Upper lobe of right lung (tissue), 1 donor: ENCODE measurements around the gene EXOC4. TPM values are rescaled to one million over a fixed set of nuclear protein-coding genes. Genes with fewer than 3 reads are reported as not detected.

Experiments
- ATAC-seq: fragments of 200-7000 bp; cut with Tn5 transposase; one replicate; pipeline ENCODE4 v1.9.1; 2020; ENCODE audit warnings: mild to moderate bottlenecking, moderate library complexity
- DNase-seq: peaks from one replicate; pipeline ENCODE4 v3.0.0-alpha.2; 2020
- H3K27ac ChIP-seq: fragments of 200-600 bp; one replicate; pipeline ENCODE4 v1.8.0; 2022
- H3K27me3 ChIP-seq: fragments of 200-600 bp; one replicate; pipeline ENCODE4 v1.8.0; 2022; ENCODE audit warnings: mild to moderate bottlenecking
- H3K36me3 ChIP-seq: fragments of 200-600 bp; one replicate; pipeline ENCODE4 v1.8.0; 2022
- H3K4me1 ChIP-seq: fragments of 200-600 bp; one replicate; pipeline ENCODE4 v1.8.0; 2022
- H3K4me3 ChIP-seq: fragments of 200-600 bp; one replicate; pipeline ENCODE4 v1.8.0; 2022; ENCODE audit warnings: mild to moderate bottlenecking
- H3K9me3 ChIP-seq: fragments of 200-600 bp; one replicate; pipeline ENCODE4 v1.8.0; 2022
- CTCF ChIP-seq: fragments of 200-600 bp; IDR thresholded peaks from one replicate; pipeline ENCODE4 v1.8.0; 2022; ENCODE audit warnings: antibody characterized with exemption
- intact Hi-C: fragments of 100-400 bp; cut with DNase I; formaldehyde crosslinking; loops from one replicate; pipeline ENCODE4 v1.11.0; 2022
- total RNA-seq: library from RNA; stranded (reverse); fragmentation: NEBNext Ultra II Directional; extraction: Animal tissue kit (Norgen Biotek cat#: 25700); gene quantifications from one replicate; pipeline ENCODE4 v1.2.1, GENCODE V29; 2021
- donor health status: DM: no; HTN: yes; CAD: no; lungs with severe emphysema.

The EXOC4 gene
- total RNA-seq, 1 donor from 2014 or later: 73.5 TPM

DNA sequence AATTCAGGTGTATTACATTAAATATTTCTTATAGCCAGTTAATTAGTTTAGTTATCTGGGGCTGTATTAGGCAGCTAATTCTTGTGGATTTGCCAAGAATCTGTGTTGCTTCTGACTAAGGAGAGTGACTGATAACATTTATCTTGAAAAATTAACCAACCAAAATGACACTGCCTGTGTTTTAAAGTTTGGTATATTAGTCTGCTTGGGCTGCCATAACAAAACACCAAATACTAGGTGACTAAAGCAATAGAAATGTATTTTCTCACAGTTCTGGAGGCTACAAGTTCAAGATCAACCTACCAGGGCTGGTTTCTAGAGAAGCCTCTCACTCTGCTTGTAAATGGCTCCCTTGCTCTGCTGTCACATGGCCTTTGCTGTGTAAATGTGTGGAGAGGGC, 12.9 kb downstream of the EXOC4 start:
- Histone ChIP-seq H3K4me3 (no peak overlapping the region), H3K27ac (no peak overlapping the region), H3K4me1 (no peaks in the 10 kb centered on the region), H3K9me3 (no peaks in the 10 kb centered on the region), H3K36me3 (no peaks in the 10 kb centered on the region), H3K27me3 (no peaks in the 10 kb centered on the region)
- ATAC-seq (no peak), DNase-seq (no peak)
- TF ChIP-seq CTCF: no peak
- intact Hi-C loops: no loop called here

DNA sequence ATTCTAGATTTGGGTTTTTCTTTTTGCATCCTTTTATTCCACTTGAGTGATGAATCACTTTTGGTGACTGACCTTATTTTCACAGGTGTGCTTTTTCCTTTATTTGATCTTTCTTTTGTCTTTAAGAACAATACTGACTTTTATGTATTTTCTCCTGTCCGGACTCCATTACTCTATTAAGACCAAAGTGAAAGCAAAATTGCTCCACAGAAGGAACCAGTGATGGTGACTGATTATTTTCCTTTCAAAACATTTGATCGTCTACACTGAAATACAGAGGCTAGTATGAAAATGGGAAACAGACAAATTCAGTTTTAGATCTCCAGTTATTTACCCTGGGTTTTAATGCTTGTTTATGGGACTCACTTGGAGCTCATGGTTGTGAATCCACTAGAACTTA, 15.5 kb downstream of the EXOC4 start:
- no peaks in the 10 kb centered on the region for H3K27me3 ChIP-seq
- H3K4me3 ChIP-seq: no peak overlapping the region
- H3K27ac ChIP-seq: no peak overlapping the region
- TF ChIP-seq CTCF: no peak
- ATAC-seq: no peak
- intact Hi-C loops: no loop called here
- H3K4me1 ChIP-seq: peaks cover 3% of the 10 kb centered on the region
- H3K9me3 ChIP-seq: no peaks in the 10 kb centered on the region
- DNase-seq: no peak
- H3K36me3 ChIP-seq: no peaks in the 10 kb centered on the region

- no peak for ATAC-seq
Observed at GRCh38 chr7:133272336-133272735, 19.5 kb downstream of the EXOC4 start.

DNA sequence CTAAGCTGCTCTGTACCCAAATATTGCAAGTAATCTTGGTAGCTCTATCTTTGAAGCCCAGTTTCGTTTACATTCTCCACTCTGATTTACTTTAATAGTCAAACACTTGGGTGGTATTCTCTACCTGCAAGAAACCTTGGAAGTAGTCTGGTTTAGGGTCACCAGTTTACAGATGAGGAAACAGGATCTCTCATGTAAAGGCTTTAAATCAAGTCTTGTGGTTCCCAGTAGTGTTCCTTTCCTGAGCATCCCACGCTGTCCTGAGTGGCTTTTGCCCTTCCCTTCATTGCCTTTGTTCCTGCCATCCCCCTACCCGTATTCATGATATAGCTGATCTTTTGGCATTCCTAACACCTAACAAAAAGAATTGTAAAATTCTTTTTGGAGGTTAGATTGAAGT, 20.3 kb downstream of the EXOC4 start:
- peaks cover 3% of the 10 kb centered on the region for H3K4me1 ChIP-seq
- ATAC-seq: no peak

More at GRCh38 chr7:133272336-133272735, 19.5 kb downstream of the EXOC4 start:
- Histone ChIP-seq H3K36me3 (peaks cover 19% of the 10 kb centered on the region), H3K4me1 (peaks cover 3% of the 10 kb centered on the region), H3K27ac (no peak overlapping the region), H3K4me3 (no peak overlapping the region), H3K9me3 (no peaks in the 10 kb centered on the region), H3K27me3 (no peaks in the 10 kb centered on the region)
- no peak for DNase-seq
- intact Hi-C loops: no loop called here
- no peak for TF ChIP-seq CTCF

DNA sequence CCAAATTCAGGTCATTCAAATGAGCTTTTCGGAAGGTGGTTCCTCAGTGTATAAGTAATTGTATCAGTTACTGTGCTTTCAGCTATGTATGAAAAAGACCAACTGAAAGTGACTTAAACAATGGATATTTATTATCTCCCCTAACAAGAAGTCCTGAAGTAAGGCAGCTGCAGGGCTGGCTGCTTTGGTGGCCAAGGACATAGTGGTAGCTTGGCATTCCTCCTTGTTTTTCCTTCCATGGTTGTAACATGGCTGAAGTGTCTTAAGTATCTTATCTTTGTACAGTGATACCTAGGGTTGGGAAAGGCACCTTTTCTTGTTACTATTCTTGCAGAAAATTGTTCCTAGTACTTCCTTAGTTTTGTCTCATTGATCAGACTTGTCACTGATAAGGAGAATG, 21.4 kb downstream of the EXOC4 start:
- TF ChIP-seq CTCF: no peak

More for the DNA sequence above, 20.3 kb downstream of the EXOC4 start:
- H3K4me3 ChIP-seq: no peak overlapping the region
- intact Hi-C loops: no loop called here
- DNase-seq: no peak
- H3K27me3 ChIP-seq: no peaks in the 10 kb centered on the region
- H3K27ac ChIP-seq: no peak overlapping the region
- peaks cover 21% of the 10 kb centered on the region for H3K36me3 ChIP-seq
- TF ChIP-seq CTCF: no peak
- H3K9me3 ChIP-seq: no peaks in the 10 kb centered on the region

DNA sequence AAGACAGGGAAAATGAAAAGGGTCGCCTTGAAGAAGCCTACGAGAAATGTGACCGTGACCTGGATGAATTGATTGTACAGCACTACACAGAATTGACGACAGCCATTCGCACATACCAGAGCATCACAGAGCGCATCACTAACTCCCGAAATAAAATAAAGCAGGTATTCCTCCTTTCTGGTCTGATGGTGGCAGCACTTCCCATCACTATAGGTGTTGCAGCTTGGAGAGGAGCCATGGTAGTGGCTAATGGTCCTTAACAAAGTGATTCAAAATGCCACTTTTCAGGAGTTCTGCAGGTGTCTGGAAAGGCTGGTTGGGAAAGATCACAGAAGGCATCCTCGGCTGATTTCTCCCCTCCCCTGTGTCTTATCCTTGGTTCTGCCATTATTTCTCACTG, 22.1 kb downstream of the EXOC4 start:
- intact Hi-C loops: no loop called here
- H3K9me3 ChIP-seq: no peaks in the 10 kb centered on the region
- TF ChIP-seq CTCF: no peak
- DNase-seq (no peak), ATAC-seq (no peak)
- no peak overlapping the region for H3K27ac ChIP-seq
- no peaks in the 10 kb centered on the region for H3K27me3 ChIP-seq
- no peak overlapping the region for H3K4me3 ChIP-seq
- peaks cover 31% of the 10 kb centered on the region for H3K36me3 ChIP-seq
- peaks cover 3% of the 10 kb centered on the region for H3K4me1 ChIP-seq

More for the DNA sequence above, 21.4 kb downstream of the EXOC4 start:
- DNase-seq (no peak), ATAC-seq (no peak)
- peaks cover 26% of the 10 kb centered on the region for H3K36me3 ChIP-seq
- intact Hi-C loops: no loop called here
- peaks cover 3% of the 10 kb centered on the region for H3K4me1 ChIP-seq
- no peaks in the 10 kb centered on the region for H3K9me3 ChIP-seq
- no peak overlapping the region for H3K4me3 ChIP-seq
- no peaks in the 10 kb centered on the region for H3K27me3 ChIP-seq
- no peak overlapping the region for H3K27ac ChIP-seq
